G401.6 (cell line): ENCODE measurements around the gene PPP1R3G.
"Not testable (repeated sequence)": the region's sequence is repeated elsewhere in the genome, so short reads cannot be mapped to it uniquely, and the experiment has no call there.

ENCODE experiments used
- FAIRE-seq: peaks from 2 replicates; lab custom pipeline; 2012; peaks lifted over from hg19 to GRCh38; lab: Jason Lieb, UNC

Gene PPP1R3G

GRCh38 chr6:5120011-5120410 is 34.9 kb downstream of the PPP1R3G start:
- no peak for FAIRE-seq

- FAIRE-seq, result not testable (repeated sequence)
Measured at GRCh38 chr6:5120543-5120942, 35.4 kb downstream of the PPP1R3G start.

- no peak for FAIRE-seq
Measured at GRCh38 chr6:5121479-5121878, 36.3 kb downstream of the PPP1R3G start.

GRCh38 chr6:5121956-5122355 is 36.8 kb downstream of the PPP1R3G start:
- no peak for FAIRE-seq

GRCh38 chr6:5122504-5123112 is 37.5 kb downstream of the PPP1R3G start:
- no peak for FAIRE-seq

GRCh38 chr6:5123296-5124143 is 38.4 kb downstream of the PPP1R3G start:
- FAIRE-seq, result no peak

GRCh38 chr6:5124526-5124925 is 39.4 kb downstream of the PPP1R3G start:
- FAIRE-seq, result no peak

GRCh38 chr6:5125152-5126006 is 40.2 kb downstream of the PPP1R3G start:
- no peak for FAIRE-seq

GRCh38 chr6:5126214-5126613 is 41.1 kb downstream of the PPP1R3G start:
- no peak for FAIRE-seq

- no peak for FAIRE-seq
Measured at GRCh38 chr6:5127106-5127687, 42.1 kb downstream of the PPP1R3G start.

- no peak for FAIRE-seq
Measured at GRCh38 chr6:5128351-5128750, 43.2 kb downstream of the PPP1R3G start.

GRCh38 chr6:5130135-5130866 is 45.2 kb downstream of the PPP1R3G start:
- no peak for FAIRE-seq

- FAIRE-seq, result no peak
Measured at GRCh38 chr6:5132731-5133130, 47.6 kb downstream of the PPP1R3G start.

- no peak for FAIRE-seq
Measured at GRCh38 chr6:5133943-5134342, 48.8 kb downstream of the PPP1R3G start.

- FAIRE-seq, result peak; percentile 84
Measured at GRCh38 chr6:5135788-5136376, 50.7 kb downstream of the PPP1R3G start.

- FAIRE-seq, result no peak
Measured at GRCh38 chr6:5136851-5137250, 51.7 kb downstream of the PPP1R3G start.
